ENCODE measurements around the gene RNF220.

Gene RNF220

GRCh38 chr1:44405031-44405797, at the start of gene RNF220:
Gene RNF220, plus strand, starts transcription at chr1:44405255.
- DNase-seq (ENCODE audit: low read depth, low spot score), result peak; percentile 85

- no peak for DNase-seq (ENCODE audit: low read depth, low spot score)
Measured at GRCh38 chr1:44355582-44356305, 49.3 kb upstream of the RNF220 start.

GRCh38 chr1:44357710-44358109, 47.3 kb upstream of the RNF220 start:
- no peak for DNase-seq (ENCODE audit: low read depth, low spot score)

- peak; percentile 27 for DNase-seq (ENCODE audit: low read depth, low spot score)
Measured at GRCh38 chr1:44359234-44359935, 45.7 kb upstream of the RNF220 start.

- peak; percentile 64 for DNase-seq (ENCODE audit: low read depth, low spot score)
Measured at GRCh38 chr1:44361478-44361877, 43.6 kb upstream of the RNF220 start.

GRCh38 chr1:44366371-44366975, 38.6 kb upstream of the RNF220 start:
- DNase-seq (ENCODE audit: low read depth, low spot score), result no peak

GRCh38 chr1:44367944-44368343, 37.1 kb upstream of the RNF220 start:
- no peak for DNase-seq (ENCODE audit: low read depth, low spot score)

GRCh38 chr1:44368471-44369151, 36.4 kb upstream of the RNF220 start:
- peak; percentile 32 for DNase-seq (ENCODE audit: low read depth, low spot score)

GRCh38 chr1:44371206-44371605, 33.8 kb upstream of the RNF220 start:
- no peak for DNase-seq (ENCODE audit: low read depth, low spot score)

- DNase-seq (ENCODE audit: low read depth, low spot score), result no peak
Measured at GRCh38 chr1:44375547-44375946, 29.5 kb upstream of the RNF220 start.

GRCh38 chr1:44377925-44378784, 26.9 kb upstream of the RNF220 start:
- peak; percentile 74 for DNase-seq (ENCODE audit: low read depth, low spot score)

- DNase-seq (ENCODE audit: low read depth, low spot score), result no peak
Measured at GRCh38 chr1:44380666-44381177, 24.3 kb upstream of the RNF220 start.

- no peak for DNase-seq (ENCODE audit: low read depth, low spot score)
Measured at GRCh38 chr1:44388551-44388950, 16.5 kb upstream of the RNF220 start.

GRCh38 chr1:44389437-44389836, 15.6 kb upstream of the RNF220 start:
- no peak for DNase-seq (ENCODE audit: low read depth, low spot score)

GRCh38 chr1:44390277-44390676, 14.8 kb upstream of the RNF220 start:
- DNase-seq (ENCODE audit: low read depth, low spot score), result no peak

GRCh38 chr1:44401256-44402228, 3.5 kb upstream of the RNF220 start:
- DNase-seq (ENCODE audit: low read depth, low spot score), result no peak

GRCh38 chr1:44405798-44406736, 1.0 kb downstream of the RNF220 start:
- peak; percentile 40 for DNase-seq (ENCODE audit: low read depth, low spot score)
